Measurements from ENCODE around the gene STXBP1.
A peak's percentile ranks its signal among the peaks of the same experiment; 100 is the strongest.

Gene STXBP1

GRCh38 chr9:127589955-127590370 lies 22.1 kb upstream of the STXBP1 start:
- peaks cover 12% of the 10 kb centered on the region for H3K27me3 Mint-ChIP-seq (ENCODE audit: low read depth)
- no peaks in the 10 kb centered on the region for H3K36me3 Mint-ChIP-seq (ENCODE audit: low read depth)
- no peak overlapping the region for H3K27ac Mint-ChIP-seq
- H3K4me3 Mint-ChIP-seq, result no peak overlapping the region
- peaks cover 12% of the 10 kb centered on the region for H3K4me1 Mint-ChIP-seq
- no peaks in the 10 kb centered on the region for H3K9me3 Mint-ChIP-seq
- peak; percentile 91 to 96 (median 91) for TF ChIP-seq CTCF (IDR thresholded peaks at IDR 0.05; ENCODE audit: unreplicated experiment in 3 of 3)

DNA sequence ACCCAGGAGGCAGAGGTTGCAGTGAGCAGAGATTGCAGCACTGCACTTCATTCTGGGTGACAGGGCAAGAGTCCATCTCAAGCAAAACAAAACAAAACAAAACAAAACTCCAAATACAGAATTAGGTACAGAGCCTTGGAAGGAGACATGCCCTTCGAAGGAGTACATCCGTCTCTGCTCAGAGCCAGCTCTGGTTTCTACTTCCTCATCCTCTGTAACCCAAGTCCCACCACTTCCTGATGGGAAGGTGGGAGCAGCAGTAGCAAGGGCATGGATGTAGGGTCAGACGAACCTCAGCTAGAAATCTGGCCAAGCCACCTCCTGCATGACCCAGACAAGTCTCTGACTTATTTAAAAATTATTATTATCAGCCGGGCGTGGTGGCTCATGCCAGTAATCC lies 16.5 kb upstream of the STXBP1 start:
- Mint-ChIP-seq H3K9me3 (no peaks in the 10 kb centered on the region), H3K4me1 (no peaks in the 10 kb centered on the region), H3K36me3 (ENCODE audit: low read depth) (no peaks in the 10 kb centered on the region), H3K27ac (no peak overlapping the region), H3K27me3 (ENCODE audit: low read depth) (peaks cover 7% of the 10 kb centered on the region), H3K4me3 (no peak overlapping the region)
- no peak for TF ChIP-seq CTCF (IDR thresholded peaks at IDR 0.05; ENCODE audit: unreplicated experiment in 3 of 3)

GRCh38 chr9:127598839-127599549 lies 13.1 kb upstream of the STXBP1 start:
- no peaks in the 10 kb centered on the region for H3K36me3 Mint-ChIP-seq (ENCODE audit: low read depth)
- no peak overlapping the region for H3K4me3 Mint-ChIP-seq
- no peaks in the 10 kb centered on the region for H3K27me3 Mint-ChIP-seq (ENCODE audit: low read depth)
- H3K9me3 Mint-ChIP-seq, result no peaks in the 10 kb centered on the region
- TF ChIP-seq CTCF (IDR thresholded peaks at IDR 0.05; ENCODE audit: unreplicated experiment in 3 of 3), result no peak
- H3K27ac Mint-ChIP-seq, result peak overlapping the region; percentile 1 to 78 (median 21)
- no peaks in the 10 kb centered on the region for H3K4me1 Mint-ChIP-seq

GRCh38 chr9:127599550-127599891 lies 12.6 kb upstream of the STXBP1 start:
- Mint-ChIP-seq H3K36me3 (ENCODE audit: low read depth) (no peaks in the 10 kb centered on the region), H3K4me1 (no peaks in the 10 kb centered on the region), H3K27ac (peak overlapping the region; percentile 1 to 78 (median 21)), H3K9me3 (no peaks in the 10 kb centered on the region), H3K27me3 (ENCODE audit: low read depth) (no peaks in the 10 kb centered on the region), H3K4me3 (no peak overlapping the region)
- no peak for TF ChIP-seq CTCF (IDR thresholded peaks at IDR 0.05; ENCODE audit: unreplicated experiment in 3 of 3)

DNA sequence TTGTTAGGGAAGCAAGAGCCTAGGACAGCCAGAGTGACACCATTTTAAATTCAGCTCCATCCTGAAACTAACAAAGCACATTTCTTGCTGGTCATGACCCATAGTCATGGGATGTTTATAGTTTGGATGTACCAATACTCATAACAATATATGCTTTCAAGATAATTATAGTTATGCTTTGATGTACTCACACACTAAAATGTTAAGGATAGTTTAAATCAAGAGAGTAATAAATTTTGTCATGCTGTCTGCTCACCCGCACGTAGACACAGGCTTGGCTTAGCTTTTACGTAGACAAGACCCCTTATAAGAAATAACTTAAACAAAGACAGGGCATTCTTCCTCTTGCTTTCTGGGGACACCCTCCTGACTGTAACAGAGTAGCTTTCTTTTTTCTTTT lies 8.9 kb upstream of the STXBP1 start:
- peaks cover 9% of the 10 kb centered on the region for H3K4me1 Mint-ChIP-seq
- H3K27ac Mint-ChIP-seq, result no peak overlapping the region
- H3K9me3 Mint-ChIP-seq, result no peaks in the 10 kb centered on the region
- no peak overlapping the region for H3K4me3 Mint-ChIP-seq
- no peak for TF ChIP-seq CTCF (IDR thresholded peaks at IDR 0.05; ENCODE audit: unreplicated experiment in 3 of 3)
- peaks cover 5% of the 10 kb centered on the region for H3K27me3 Mint-ChIP-seq (ENCODE audit: low read depth)
- H3K36me3 Mint-ChIP-seq (ENCODE audit: low read depth), result no peaks in the 10 kb centered on the region

GRCh38 chr9:127606043-127606442 lies 6.0 kb upstream of the STXBP1 start:
- H3K27ac Mint-ChIP-seq, result no peak overlapping the region
- H3K4me1 Mint-ChIP-seq, result peaks cover 15% of the 10 kb centered on the region
- TF ChIP-seq CTCF (IDR thresholded peaks at IDR 0.05; ENCODE audit: unreplicated experiment in 3 of 3), result no peak
- no peaks in the 10 kb centered on the region for H3K36me3 Mint-ChIP-seq (ENCODE audit: low read depth)
- no peaks in the 10 kb centered on the region for H3K9me3 Mint-ChIP-seq
- no peak overlapping the region for H3K4me3 Mint-ChIP-seq
- H3K27me3 Mint-ChIP-seq (ENCODE audit: low read depth), result peaks cover 23% of the 10 kb centered on the region

Data from nephron (organoid).